SK-N-MC (cell line): ENCODE measurements around the gene NDUFS6.

Source experiments
- EZH2 ChIP-seq: fragments of 200-600 bp; sonication (generic); IDR thresholded peaks from one replicate; pipeline ENCODE4 v1.6.1; 2017; ENCODE audit warnings: antibody characterized with exemption
- FOXP2 ChIP-seq: optimal IDR thresholded peaks from 2 replicates; pipeline ENCODE3; 2011; ENCODE audit warnings: mild to moderate bottlenecking, moderate library complexity; ENCODE audit not compliant: insufficient read depth; ENCODE audit errors: extremely low read length, control extremely low read depth
- POLR2AphosphoS5 ChIP-seq: IDR thresholded peaks from 2 replicates; pipeline ENCODE4 v1.6.1; 2012; ENCODE audit warnings: mild to moderate bottlenecking, low read depth, low read length, borderline replicate concordance

- TF ChIP-seq POLR2AphosphoS5 (no peak), EZH2 (no peak), FOXP2 (no peak)
Measured at GRCh38 chr5:1840741-1841521, 39.7 kb downstream of the NDUFS6 start.
